ENCODE measurements around the gene TST.
A peak's percentile ranks its signal among the peaks of the same experiment; 100 is the strongest.

Gene TST

DNA sequence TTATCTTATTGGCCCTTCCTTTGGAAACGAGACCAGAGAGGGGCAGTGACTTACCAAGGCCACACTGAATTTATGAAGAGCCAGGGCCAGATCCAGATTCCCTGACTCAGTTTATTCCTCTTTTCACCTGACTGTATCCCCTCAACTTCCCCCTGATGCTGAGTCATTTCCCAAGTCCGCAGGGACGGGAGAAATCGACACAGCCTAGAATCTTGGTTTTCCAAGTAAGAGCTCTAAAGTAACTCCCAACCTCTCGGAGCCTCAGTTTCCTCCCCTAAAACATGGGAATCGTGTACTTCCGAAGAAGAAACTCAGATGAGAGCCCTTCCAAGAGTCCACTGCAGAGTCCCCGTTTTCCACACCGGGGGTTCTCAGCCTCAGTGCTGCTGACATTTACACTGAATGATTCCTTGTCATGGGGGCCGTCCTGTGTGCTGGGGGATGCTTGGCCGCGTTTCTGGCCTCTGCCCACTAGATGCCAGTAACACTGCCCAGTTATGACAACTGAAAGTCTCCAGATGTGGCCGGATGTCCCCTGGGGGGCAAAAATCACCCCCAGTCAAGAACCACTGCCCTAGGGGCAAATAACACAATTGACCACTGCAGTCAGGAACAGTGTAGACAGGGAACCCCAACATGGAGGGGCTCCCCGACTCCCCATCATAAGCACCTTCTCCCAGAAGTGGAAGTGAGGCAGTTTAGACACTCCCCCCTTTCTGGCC is 11.5 kb upstream of the TST start:
- DNase-seq = no peak

DNA sequence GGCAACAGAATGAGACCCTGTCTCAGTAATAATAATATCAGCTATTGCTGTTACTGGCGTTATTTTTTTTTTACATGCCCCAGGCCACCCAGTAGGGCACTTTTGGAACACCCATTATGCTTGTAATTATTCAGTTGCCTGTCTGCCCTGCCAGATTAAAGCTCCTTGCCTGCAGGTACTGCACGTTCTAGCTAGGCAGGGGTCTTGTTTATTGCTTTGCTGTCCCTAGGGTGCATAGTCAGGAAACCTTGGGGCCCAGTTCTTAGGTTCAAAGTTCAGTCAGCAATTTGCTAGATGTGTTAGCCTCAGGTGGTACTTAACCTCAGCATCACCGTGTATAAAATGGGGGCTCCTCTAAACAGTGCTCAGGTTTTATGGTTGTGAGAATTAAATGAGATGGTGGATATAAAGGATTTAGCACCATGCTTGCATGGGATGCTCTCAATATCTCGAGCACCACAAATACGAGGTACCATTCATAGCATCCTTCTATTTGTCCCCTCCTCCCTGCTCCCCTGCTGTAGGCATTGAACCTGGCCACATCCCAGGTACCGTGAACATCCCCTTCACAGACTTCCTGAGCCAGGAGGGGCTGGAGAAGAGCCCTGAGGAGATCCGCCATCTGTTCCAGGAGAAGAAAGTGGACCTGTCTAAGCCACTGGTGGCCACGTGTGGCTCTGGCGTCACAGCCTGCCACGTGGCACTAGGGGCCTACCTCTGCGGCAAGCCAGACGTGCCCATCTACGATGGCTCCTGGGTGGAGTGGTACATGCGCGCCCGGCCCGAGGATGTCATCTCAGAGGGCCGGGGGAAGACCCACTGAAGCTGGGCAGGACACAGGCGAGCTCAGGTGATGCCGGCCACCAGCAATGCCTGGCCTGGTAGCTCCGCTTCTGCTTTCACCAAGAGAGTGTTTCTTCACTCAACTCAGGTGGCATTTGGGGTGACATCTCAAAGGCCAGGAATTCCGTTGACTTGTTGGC is 9.7 kb upstream of the TST start:
- no peak for DNase-seq

DNA sequence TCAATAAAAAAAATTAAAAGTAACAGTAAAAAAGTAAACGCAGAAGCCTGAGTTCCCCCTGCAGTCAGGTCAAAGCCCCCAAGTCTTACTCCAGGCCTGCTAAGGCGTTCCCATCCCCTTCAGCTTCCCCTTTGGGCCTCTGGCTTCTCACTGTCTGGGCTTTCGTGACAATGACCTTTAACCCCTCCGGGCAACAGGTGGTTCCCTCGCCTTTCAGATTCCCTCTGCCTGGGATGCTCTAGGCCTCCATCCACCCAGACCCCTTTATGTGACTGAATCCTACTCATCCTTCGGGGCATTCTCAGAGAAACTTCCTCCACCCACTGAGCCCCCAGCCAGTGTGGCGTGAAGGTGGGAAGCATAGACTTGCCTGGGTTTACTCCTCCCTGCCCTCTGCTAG is 8.3 kb upstream of the TST start:
- DNase-seq = no peak

DNA sequence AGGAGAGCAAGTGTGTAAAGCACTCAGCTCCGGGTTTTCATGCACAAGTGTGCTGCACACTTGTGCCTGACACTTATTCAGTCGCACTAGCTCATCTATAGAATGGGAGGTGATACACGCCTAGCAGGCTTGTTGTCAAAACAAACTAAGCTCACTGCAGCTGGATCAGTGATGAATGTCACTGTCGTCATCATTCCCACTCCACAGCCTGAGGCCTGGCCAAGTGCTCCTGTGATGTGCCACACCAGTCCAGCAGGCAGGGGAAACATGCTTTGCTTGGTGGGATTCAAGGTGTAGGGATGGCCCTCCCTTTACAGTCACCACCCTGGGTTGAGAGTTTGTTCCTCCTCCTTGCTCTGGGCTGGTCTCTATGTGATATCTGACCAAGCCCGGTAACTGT is 7.1 kb upstream of the TST start:
- DNase-seq = no peak

DNA sequence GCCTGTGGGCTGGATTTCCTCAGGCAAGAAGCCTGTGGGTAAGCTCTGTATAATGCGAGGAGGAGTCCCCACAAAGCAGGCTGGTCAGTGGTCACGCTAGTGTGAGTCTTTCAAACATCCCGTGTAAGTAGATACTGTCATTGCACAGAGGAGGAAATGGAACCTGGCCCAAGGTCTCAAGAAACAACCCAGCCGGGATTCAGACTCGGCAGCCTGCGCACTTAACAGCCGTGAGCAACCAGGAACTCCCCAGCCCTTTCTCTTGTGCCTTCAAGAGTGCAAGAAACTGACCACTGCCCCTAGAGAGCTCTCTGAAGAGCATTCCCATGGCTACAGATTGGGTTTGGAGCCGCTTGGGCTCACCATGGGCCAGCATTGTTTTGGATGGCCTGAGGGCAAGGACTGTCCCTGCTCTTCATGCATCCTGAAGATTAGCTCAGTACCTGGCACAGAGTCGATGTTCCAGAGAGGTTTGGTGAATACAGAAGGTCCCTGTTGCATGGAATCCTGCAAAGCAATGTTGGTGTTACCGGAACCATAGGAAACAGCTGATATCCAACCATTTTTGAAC is 6.3 kb upstream of the TST start:
- no peak for DNase-seq

DNA sequence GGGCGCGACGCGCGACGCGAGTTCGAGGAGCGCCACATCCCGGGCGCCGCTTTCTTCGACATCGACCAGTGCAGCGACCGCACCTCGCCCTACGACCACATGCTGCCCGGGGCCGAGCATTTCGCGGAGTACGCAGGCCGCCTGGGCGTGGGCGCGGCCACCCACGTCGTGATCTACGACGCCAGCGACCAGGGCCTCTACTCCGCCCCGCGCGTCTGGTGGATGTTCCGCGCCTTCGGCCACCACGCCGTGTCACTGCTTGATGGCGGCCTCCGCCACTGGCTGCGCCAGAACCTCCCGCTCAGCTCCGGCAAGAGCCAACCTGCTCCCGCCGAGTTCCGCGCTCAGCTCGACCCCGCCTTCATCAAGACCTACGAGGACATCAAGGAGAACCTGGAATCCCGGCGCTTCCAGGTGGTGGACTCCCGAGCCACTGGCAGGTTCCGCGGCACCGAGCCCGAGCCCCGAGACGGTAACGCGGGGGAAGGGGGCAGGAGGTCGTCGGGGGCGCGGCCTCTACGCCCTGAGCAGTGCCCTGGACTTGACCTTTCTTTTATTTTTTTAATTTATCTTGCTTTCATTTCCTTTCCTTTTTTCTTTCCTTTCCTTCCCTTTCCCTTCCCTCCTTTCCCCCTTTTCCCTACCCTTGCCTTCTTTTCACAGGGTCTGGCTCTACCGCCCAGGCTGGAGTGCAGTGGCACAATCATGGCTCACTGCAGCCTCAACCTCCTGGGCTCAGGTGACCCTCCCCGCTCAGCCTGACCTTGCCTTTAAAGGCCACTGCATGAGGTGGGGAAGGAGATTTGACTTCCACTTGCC is 5.3 kb upstream of the TST start:
- no peak for DNase-seq

DNA sequence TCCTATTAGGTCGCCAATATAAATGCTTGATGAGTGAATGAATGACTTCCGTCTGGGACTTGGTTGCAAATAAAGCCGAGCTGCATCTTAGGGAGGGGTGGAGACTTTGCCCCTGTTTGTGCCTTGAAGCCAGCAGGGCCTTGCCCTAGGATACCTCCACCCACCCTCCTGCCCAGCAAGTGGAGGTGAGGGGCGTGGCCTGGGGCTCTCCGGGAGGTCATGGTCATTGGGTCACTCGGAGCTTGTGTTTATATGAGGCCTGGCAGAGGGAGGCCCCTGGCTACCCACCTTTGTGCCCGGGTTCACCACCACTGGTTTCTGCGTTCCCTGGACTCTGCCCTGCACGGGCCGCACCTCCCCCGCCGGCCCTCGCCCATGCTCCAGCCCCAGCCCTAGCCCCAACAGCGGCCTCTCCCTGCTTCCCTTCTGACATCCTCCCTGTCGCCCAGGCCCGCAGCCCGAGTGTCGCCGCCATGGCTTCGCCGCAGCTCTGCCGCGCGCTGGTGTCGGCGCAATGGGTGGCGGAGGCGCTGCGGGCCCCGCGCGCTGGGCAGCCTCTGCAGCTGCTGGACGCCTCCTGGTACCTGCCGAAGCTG is 4.6 kb upstream of the TST start:
- DNase-seq = no peak

DNA sequence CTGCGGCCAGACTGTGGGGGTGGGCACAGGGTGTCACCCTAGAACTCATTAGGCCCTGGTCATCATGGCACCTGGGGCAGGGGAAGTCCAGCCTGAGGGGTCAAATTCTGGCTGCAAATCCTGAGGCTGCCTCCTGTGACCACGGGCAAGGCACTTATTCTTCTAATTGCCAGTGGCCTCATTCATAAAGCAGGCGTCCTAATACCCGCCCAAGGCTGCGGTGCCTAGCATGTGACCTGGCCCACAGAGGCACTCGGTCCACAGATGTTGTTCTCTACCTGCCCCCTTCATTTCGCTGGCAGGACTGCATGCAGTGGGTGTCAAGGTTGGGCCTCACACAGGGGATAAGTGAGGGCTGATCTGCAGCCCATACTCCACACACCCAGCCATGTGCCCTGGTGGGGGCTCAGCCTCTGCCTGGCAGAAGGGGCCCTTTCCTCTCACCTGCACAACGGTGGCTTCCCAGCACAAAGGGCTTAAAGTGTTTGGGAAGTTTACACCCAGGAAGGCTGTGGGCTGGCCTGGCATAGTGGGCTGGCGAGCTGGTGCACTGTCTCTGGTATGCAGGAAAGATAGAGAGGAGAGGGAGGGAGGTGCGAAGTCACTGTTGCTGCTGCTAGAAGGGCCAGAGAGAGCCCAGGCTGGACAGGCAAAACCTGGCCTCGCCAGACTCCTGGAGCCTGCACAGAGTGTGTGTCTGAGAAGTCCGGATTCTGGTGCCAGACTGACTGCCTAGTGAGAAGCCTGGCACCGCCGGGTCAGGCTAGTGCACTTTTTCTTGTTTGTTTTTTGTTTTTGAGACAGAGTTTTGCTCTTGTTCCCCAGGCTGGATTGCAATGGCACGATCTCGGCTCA is 3.5 kb upstream of the TST start:
- no peak for DNase-seq

DNA sequence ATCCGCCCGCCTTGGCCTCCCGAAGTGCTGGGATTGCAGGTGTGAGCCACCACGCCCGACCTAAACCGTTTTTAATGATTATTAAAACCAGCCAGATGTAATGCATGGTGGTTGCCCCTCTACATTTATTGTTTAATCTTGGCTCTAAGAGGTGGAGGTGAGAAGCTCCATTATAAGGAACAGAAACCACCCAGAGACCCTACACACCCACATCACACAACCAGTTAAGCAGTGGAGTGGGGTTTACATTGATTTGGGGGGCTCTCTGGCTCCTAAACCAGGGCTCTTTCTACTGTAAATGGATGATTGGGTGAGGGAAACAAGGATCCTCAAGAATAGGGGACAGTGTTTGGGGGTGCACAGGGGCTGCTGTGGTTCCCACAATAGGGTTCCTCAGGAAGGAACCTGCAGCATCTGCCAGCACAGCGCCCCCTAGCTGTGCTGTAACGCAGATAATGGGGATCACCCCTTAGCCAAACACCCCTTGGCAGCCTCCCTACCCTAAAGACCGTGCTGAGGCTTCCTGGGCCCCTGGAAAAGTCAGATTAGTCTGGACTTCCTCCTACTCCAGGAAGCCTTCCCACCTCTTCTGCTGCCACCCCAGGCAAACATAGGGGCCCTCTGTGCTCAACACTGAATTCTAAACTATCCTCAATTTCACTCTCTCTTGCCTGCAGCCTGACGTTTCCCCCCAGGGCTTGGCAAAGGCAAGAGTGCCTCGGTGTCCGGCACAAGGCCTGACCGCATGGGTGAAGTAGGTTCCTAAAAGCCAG is 2.6 kb upstream of the TST start:
- DNase-seq = peak; percentile 34

DNA sequence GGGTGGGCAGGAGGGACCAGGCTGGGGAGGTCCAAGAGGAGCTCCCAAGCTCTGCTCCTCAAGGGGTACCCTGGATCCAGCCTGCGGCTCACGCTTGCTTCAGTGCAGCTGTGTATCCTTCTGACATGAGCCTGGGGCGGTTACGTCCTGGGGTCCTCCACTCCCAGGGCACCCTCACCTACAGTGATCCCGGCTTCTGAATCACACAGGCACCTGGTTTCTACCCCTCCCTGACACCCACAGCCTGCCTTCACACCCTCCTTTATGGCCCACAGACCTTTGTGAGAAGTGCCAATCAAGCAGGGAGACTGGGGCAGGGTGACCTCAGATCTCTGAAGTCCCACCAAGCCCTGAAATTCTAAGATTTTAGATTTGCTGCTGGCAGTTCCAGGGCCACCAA is 1.8 kb upstream of the TST start:
- DNase-seq = no peak

DNA sequence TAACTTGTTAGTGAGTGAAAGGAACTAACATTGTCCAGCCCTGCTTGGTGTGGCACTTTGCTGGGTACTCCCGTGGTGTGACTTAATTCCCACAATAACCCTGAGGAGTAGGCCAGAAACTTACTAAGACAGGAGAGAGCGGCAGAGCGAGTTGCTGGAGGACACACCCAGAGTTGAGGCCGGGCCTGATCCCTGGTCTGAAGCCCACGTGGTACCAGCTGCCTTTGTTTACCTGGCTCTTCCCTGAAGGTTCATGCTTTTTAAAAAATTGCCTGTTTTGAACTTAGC is 889 bp upstream of the TST start:
- DNase-seq = no peak

DNA sequence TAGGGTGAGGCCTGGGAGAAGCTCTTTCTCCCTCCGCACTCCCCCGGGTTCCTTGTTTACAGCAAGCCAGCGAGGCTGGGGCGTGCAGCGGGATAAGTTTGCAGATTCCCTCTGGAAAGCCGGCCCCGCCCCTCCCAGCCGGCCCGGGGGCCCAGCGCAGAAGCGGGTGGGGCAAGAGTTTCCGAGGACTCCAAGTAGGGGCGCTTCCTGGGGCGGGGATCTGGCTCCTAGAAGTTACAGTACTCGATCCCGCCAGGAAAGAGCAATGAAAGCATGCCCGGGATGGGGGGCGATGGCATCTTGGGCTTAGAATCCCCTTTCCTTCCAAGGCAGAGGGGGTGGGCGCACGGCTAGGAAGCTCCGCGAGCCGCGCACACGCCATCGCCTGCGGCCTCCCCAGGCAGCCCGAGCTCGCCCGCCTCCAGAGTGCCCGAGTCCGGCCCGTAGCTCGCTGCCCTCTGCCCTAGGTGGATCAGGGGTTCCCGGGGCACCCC is 385 bp downstream of the TST start:
- DNase-seq = no peak

DNA sequence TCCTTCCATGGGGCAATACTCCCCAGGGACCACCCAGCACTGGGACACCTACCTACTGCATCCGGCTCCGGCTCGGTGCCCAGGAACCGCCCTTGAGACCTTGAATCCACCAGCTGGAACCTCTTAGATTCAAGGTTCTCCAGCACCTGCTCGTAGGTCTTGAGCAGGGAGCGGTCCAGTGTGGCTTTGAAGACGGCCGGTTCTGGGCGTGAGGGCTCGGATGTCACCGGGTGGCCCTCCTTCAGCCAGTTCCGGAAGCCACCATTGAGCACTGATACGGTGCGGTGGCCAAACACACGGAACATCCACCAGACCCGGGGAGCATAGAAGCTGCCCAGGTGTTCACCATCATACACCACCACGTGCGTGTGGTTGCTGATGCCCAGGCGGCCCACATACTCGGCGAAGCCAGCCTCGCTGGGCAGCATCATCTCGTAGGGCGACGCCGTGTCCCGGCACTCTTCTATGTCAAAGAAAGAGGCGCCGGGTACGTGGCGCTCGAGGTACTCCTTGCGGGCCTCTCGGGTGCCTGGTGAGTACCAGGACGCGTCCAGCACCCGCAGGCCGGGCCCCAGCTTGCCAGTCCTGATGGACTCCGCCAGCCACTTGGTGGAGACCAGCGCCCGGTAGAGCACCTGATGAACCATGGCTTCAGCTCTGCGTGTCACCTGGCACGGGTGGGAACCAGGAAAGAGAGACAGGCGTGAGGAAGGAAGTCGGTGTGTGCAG is 997 bp downstream of the TST start:
- no peak for DNase-seq

DNA sequence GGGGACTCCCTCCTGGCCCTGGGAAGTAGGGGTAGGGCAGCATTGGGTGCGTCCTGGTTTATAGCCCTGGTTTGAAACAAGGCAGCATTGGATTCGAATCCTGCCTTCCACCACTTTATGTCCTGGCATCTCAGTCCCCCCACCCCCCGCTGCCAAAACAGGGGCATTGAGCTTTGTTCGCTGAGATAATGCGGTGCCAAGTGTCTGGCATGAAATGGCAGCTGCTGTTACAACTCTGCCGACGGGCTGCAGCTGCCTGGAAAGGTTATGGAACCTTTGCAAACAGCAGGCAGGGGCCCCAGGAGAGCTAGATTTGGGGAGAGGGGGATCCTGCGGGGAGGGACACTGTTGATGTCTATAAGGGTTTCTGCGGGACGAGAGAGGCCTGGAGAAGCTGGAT is 1.9 kb downstream of the TST start:
- no peak for DNase-seq

DNA sequence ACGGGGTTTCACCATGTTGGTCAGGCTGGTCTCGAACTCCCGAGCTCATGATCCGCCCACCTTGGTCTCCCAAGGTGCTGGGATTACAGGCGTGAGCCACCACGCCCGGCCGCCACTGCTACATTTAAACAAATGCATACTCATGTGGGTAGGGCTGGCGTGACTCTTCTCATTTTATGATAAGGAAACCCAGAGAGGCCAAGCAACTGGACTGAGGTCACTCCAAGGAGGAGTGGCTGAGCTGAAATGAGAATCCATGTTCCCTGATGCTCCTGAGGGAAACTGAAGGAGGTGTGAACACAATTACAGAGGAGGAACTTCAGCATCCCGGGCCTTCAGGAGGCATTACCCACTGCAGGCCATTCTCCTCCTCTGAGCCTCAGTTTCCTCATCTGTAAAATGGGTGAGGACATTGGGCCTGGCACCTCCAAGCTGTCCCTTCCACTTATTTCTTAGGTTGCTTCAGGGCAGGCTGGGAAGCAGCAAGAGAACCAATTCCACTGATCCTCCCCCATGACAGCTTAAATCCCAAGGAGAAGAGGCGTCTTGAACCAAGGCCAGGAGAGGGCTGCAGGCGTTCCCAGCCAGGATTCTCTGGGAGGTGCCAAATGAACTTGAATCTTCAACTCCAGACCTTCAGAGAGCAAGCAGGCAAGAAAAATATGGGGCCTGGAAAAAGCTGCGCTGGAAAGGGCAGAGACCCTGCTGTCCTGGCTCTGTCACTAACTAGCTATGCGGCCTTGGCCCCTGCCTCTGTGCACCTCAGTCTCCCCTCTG is 2.9 kb downstream of the TST start:
- DNase-seq = no peak

DNA sequence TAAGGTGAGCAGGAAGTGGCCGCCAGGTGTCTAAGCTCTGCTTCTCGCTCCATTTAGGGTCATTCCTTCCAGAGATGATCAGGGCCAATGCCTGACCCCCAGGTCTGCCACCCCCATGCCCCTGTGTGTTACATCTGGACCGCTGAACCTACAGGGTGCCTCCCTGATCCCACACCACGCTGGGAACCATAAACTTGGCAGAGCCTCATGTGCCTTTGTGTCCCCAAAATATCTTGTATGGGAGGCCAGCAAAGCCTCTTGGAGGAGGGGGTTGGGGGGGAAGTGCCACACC is 3.7 kb downstream of the TST start:
- DNase-seq = no peak

DNA sequence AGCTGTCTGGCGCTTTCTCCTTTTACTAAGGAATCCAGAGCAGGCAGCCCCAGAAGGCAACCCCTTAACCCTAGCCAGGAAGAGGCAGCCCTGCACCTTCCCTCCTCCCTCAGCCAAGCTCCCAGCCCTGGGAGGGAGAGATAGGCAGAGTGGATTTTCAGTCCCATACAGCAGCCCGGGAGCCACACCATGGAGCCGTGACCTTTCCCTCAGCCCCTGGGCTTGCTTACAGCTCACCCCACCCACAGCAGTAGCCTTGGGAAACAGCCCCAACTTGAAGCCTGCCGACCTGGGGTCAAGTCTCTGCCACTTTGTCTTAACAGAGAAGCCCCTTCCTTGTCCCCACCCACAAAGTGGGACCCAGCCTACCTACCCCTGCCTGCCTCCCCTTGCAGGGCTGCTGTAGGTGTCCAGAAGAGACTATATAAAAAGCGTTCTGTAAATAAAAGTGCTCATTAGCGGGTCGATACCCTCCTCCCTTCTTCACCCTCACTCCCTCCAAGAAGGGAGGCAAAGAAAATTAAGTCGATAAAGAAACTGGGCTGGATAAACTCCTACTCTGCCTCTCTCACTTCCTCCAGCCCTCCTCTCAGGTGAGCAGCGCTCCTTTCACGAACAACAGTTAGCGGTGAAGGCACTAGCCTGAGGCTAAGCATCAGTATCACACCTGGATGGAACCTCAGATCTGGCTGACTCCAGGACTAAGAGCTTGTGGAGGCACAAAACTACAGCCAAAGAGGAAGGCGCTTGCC is 4.2 kb downstream of the TST start:
- DNase-seq = no peak

DNA sequence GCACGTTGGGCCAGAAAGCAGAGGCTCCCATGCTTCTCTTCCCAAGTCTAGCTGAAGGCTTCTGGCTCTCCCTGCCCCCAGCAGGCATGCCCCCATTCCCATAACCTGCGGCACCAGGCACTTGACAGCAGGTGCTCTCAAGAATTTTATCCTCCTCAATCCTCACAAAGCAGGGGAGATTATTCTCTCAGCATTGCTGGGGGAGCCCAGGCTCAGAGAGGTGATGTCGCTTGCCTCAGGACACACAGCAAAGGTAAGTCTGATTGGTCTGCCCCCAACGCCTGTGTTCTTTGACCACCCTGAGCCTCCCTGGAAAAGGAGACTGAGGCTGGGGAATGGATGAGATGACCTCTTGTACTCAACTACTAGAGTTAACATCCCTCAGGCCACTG is 4.8 kb downstream of the TST start:
- DNase-seq = no peak

DNA sequence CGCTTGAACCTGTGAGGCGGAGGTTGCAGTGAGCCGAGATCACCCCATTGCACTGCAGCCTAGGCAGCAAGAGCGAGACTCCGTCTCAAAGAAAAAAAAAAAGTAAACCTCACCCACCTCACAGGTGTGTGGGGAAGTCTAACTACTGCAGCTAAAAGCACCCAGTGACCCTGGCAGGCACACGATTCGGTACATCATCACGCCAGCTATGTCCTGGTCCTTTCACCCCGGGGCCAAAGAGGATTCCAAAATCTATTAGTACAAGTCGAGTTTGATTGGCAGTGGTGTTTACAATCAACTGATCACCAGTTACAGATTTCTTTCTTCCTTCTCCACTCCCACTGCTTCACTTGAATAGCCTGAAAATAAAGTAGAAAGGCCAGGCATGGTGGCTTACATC is 6.3 kb downstream of the TST start:
- no peak for DNase-seq
